HG03571 (cell line): Measurements from ENCODE around the gene ASZ1.
"Not testable (repeated sequence)": the region's sequence is repeated elsewhere in the genome, so short reads cannot be mapped to it uniquely, and the experiment has no call there.

Experiments
- ATAC-seq: cut with Tn5 transposase; IDR thresholded peaks from one replicate; pipeline ENCODE4 v1.9.1; 2021; ENCODE audit not compliant: unreplicated experiment

ASZ1 gene, protein sequence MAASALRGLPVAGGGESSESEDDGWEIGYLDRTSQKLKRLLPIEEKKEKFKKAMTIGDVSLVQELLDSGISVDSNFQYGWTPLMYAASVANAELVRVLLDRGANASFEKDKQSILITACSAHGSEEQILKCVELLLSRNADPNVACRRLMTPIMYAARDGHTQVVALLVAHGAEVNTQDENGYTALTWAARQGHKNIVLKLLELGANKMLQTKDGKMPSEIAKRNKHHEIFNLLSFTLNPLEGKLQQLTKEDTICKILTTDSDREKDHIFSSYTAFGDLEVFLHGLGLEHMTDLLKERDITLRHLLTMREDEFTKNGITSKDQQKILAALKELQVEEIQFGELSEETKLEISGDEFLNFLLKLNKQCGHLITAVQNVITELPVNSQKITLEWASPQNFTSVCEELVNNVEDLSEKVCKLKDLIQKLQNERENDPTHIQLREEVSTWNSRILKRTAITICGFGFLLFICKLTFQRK

DNA sequence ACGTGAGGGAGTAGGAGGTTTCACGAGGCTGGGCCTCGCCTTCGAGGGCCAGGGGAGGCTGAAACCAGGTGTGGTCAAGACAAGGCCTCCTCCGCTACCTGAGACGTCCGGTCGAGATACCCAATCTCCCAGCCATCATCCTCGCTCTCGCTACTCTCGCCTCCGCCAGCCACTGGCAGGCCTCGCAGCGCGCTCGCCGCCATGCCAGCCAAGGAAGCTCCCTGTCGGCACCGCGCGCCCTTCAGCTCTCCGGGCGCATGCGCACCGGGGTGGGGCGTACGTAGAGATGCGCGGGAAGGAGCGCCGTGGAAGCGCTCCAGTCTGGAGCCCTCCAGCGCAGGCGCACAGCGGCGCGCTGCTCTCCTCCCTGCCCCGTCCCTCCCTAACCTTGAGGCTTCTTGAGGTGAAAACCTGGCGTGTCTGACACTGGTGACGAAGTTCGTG is at the start of gene ASZ1:
Gene ASZ1, minus strand, starts transcription at position 236 of the 444 bp plus-strand sequence. Its CDS starts 33 bp downstream, at position 203.
- ATAC-seq, result no peak

DNA sequence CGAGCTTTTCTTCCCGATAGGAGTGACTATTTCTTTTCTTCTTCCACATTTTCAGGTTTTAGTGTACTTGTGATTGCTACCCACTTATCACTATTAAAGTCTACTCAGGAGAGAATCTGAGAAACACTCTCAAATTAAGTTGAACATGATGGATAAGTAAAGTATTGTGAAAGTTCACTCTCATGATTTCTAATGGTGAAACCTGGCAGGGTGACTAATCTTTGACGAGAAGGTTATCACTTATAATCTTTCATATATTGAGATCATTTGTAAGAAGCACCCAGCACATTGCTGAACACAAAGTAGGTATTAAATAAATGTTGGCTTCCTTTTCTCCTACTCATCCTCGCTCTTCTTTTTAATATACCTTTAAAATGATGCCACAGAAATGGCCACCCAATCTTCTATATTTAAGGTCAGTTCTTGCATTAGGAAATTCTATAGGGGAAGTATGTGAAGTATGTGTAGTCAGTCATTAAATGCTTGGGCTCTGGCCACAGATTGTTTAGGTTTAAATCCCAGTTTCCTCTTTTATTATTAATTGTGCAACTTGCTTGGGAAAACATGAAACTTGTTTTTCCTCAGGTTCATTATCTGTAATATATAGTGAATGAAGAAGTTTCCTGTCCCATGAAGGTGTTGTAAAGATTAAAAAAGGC is 49.4 kb upstream of the ASZ1 start:
- no peak for ATAC-seq

DNA sequence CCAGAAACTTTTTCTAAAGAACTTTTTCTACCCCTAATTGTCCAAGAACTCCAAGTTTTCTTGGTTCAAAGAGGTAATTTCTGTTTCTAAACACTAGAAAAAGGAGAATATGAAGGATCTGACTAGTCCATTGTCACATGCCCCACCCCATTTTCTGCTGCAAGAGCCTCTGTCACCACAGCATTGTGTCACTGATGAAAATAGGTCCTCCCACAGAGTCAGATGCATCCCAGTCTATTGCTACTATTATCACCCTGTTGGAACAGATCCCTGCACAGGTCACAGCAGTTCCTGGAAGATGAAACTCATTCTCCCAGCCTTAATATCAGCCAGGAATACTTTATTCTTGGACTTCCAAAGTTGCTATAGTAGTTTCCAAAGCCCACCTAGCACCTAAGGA is 45.0 kb upstream of the ASZ1 start:
- ATAC-seq, result no peak

DNA sequence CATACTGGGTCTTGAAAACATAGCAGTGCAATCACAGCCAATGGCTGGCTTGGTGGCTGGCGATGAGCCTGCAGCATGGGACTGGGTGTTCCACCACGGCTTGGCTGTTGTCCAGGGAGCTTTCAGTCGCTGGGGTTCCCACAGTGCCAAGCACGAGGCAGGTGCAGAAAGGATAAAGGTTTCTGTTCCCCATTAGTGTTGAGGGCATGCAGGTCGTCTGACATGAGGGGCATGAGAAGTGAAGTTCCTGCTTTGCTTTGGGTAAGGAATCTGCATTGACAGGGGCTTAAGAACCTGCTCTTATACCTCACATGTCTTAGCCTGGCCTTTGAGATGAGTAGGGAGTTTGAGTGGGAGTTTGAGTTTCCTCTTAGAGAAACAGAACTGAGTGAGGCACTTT is 43.5 kb upstream of the ASZ1 start:
- ATAC-seq, result no peak

DNA sequence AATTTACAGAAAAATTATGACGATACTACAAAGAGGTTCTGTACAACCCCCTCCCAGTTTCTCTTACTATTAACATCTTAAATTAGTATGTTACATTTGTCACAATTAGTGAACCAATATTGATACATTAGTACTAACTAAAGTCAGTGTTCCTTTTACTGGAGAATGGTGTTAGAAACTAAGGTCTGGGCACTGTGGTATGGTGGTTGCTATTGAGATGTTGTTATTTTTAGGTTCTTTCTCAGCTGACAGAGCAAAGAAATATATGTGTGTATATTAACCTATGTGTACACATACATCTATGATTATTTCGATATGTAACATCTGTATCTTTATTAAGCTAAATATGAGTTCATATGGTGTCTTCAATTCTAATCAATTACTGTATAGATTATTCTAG is 40.9 kb upstream of the ASZ1 start:
- no peak for ATAC-seq

DNA sequence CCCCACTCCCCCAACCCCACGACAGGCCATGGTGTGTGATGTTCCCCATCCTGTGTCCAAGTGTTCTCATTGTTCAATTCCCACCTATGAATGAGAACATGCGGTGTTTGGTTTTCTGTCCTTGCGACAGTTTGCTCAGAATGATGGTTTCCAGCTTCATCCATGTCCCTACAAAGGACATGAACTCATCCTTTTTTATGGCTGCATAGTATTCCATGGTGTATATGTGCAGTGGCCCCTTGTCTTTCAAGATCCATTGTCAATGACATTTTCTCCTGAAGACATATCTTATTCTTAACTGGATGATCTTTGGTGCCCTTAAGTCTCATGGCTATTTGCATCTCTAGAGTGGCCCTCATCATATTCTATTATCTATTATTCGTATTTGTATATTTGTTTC is 33.5 kb upstream of the ASZ1 start:
- not testable (repeated sequence) for ATAC-seq

DNA sequence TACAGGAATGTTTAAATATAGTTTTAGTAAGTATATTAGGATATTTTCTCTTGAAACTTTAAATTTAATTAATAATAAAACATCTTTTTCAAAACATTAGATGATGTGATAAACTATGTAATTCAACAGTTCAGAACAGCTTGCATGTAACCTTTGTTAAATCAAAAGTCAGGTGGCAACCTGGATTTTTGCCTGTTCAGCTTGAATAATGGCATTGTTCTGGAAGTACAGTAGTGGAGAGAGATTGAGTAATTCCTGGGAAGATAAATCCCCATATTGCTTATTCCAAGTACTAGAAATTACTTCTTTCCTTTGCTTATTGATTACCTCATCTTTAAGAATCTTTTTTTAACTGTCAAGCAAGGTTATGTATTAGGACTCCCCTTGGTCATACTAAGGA is 32.4 kb upstream of the ASZ1 start:
- no peak for ATAC-seq

DNA sequence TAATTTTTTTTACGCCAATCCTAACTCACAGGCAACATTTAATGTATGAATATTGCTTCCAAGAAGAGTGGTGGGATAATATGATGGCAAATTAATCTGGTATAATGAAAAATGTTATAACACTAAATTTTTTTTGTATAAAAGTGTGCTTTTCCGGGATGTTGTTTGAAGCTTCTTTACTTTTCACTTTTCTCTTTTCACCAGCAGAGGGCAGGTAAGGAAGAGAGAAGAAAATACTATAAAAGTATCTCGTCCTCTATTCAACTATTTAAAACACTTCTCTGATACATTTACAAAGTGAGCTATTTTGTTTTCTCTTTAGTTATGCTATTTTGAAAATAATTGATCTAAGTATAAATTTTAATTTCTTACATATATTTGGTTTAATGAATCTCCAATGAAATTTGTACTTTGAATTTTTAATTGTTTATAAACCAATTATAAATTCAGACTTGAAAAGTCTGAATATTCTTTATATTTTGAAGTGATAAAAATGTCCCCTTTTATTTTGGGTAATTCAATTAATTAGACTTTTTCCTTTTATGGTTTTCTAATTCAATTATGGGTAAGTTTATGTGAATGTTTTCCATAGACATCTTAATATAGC is 31.8 kb upstream of the ASZ1 start:
- ATAC-seq, result no peak

DNA sequence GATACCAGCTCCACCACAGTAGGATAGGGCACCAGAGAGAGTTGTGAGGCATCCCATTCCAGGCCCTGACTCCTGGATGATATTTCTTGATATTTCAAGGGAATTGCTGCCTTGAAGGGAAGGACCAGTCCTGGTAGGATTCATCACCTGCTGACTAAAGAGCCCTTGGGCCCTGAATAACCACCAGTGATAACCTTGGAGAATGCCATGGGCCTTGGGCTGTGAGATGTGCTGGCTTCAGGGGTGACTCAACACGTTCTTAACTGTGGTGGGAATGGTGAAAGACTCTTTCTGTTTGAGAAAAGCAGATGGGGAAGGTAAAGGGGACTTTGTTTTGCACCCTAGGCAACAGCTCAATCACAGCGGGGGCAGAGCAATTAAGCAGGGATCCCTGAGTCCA is 21.4 kb upstream of the ASZ1 start:
- no peak for ATAC-seq

DNA sequence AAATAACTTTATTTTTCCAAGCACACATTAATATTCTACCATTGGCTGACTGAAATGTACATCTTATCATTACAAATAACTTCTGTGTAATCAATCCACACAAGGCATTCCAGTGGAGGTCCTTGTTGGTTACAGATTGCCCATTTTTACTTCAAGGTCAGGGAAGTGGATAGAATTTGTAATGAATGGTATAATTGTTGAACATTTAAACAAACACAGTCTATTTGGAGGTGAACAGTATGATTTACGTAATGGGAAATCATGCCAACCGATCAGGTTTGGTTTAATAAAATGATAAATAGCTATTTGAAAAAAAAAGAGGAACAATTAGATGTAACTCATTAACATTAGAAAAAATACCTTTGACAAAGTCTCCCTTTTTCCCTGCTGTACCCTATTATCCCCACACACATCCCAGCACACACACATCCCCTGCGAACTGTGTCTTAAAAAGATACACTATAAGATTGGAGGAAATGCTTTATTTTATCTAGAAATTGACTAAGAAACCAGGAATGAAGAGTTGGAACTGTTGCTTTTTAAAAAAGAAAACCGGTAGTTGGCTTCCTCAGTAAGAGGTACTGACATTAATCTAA is 19.0 kb upstream of the ASZ1 start:
- ATAC-seq, result no peak

DNA sequence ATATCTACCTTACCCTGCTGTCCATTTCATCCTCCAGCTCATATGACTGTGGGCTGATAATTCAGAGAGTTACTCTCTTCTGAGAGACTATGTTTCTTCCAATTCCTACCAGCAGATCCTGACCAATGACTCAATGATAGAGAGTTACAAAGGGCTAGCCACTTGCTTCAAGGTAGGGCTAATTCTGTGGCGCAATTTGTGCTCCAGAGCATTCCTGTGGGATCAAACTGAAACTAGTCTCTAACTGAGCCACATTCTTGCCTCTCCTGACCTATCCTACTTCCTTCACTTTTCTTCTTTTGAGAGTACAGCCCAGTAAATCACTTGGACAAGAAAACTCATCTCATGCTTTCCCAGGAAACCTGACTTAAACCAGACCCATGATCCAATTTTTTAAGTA is 17.9 kb upstream of the ASZ1 start:
- no peak for ATAC-seq

DNA sequence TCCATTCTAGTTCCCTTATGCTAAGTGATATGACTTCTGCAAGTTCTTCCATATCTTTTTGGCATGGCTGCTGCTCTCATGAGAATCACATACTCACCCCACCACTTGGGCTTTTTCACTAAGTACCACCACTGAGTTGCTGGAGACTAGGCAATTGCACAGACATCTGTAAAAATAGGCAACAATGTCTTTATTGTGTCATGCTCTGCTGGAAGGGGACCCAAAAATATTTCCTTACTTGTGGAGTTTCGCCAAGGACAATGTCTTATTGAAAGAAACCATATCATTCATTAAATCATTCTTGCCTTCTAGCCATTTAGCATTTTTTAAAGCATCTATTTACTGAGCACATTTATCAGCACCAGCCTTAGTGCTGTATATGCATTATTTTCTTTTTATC is 17.4 kb upstream of the ASZ1 start:
- ATAC-seq, result no peak

DNA sequence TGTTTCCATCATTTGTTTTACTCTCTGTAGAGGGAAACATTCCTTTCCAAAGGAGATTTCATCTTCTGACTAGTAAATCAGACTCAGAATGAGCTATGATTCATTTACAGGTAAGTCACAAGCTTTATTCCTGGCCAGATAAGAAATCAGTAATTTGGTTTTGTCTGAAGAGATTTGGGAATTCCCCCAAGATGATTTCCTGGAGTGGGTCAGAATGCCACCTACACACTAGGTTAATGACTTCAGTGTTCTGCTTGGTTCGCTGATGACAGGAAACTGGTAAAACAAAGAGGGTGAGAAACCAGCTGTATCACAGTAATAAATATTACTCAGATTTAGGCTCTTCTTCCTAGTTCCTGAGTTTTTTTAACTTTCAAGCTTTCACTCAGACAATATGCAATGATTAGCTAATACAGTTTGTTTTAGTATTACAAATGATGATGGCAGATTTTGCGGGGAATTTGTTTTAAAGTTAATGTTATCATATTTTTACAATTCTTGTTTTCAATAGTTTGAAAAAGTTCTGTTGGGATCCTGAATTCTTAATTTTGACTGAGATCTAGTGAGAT is 8.3 kb upstream of the ASZ1 start:
- ATAC-seq, result peak; percentile 98

DNA sequence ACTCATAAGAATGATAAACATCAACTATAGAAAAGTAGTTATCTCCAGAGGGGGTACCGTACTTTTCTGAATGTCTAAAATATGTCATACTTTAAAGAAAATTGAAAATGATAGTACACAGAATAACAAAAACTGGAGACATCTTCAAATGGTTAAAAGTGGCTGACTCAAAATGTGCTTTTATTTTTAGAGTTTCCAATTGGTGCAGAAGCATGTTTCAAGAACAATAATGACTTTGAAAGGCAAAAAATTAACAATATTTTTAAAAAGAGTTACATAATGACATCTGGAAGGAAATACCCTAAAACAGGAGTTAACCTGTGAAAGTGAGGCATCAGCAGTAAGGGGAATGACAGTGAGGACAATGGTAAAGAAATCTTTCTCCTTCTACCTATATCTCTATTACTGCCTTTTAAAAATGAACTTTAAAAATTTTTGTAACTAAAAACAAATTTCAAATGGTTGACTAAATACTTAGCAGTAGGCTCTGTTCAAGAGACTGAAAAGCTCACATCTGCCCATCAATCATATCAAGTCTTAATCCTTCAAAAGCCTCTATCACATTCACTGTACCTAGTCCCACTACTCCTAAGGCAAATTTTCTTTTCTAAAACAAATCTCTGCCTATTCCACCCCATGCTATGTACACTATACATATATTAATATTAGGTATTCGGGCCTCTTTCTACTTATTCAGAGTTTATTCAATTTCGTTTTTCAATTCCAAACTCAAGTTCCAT is 3.0 kb downstream of the ASZ1 start:
- peak; percentile 76 for ATAC-seq

DNA sequence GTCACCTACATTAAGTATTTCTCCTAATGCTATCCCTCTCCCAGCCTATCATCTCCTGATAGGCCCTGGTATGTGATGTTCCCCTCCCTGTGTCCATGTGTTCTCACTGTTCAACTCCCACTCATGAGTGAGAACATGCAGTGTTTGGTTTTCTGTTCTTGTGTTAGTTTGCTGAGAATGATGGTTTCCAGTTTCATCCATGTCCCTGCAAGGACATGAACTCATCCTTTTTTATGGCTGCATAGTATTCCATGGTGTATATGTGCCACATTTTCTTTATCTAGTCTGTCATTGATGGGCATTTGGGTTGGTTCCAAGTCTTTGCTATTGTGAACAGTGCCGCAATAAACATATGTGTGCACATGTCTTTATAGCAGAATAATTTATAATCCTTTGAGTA is 12.7 kb downstream of the ASZ1 start:
- not testable (repeated sequence) for ATAC-seq

DNA sequence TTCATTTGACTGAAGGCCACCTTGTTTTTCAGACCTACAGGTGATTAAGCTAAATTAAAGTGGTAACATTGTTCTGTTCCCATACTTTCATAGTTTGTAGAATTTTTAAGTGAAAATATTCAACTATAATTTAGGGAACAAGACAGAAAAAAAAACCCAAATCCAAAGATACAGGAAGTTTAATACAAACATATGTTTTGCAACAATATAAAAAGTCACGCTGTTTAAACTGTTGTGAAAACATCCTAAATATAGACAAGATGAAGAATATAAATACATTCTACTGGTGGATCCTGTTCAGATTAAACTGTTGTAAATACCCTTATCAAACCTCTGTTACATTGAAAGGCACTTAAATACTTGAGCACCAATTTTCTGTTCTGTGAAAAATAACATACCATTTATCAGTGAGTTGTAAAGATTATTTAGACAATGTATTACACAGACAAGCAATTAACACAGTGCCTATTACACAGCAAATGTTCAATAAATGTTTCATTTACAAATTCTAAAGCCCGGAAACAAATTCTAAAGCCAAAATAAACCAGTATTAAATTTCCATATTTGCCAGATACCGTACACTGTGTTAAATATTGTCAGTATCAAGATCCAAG is 14.2 kb downstream of the ASZ1 start:
- ATAC-seq, result no peak

DNA sequence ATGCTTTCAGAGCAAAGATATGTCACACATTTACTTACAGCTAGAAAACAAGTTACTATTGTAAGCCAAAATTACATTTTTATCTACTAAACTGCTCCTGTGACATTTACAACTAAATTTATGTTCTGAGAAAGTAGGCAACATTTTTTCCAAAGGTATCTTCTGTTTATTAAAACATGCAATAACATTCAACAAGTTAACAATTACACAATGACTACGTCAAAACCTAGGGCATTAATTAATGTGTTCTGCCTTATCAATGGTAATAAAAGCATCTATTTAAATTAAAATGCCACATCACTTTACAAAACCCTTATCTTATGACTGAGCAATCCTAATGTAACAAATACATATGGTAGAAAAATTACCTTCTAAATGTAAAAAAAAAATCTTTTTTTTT is 14.9 kb downstream of the ASZ1 start:
- no peak for ATAC-seq

DNA sequence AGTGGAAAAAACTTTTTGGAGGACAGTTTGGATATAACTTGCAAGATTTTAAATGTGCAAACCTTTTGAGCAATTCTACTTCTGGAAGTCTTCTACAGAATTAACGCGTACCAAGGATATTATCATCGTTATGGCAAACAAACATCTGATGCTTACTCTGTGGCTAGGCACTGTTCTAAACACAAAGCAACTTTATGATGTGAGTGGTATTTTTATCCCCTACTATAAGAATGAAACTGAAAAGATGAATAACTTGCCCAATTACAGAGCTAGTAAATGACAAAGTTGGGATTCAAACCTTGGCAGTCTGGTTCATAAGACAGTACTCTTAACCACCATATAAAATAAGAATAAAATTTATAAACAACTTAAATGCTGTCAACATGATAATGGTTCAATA is 15.8 kb downstream of the ASZ1 start:
- ATAC-seq, result no peak

DNA sequence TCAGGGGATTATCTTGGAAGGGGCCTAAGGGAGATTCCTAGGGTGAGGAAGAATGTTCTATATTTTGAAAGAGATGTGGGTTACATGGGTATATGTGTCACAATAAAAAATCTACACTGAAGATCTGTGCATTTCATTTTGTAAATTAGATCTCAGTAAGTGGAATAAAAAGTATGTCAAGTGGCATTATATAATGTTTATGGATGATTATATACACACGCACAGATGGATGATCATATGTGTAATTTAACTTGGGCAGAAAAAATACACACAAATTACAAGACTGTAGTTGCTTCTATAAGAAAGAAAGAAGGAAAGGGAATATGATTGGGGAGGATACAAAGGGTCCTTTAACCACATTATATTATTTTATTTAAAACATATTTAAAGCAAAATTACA is 18.5 kb downstream of the ASZ1 start:
- ATAC-seq, result no peak

DNA sequence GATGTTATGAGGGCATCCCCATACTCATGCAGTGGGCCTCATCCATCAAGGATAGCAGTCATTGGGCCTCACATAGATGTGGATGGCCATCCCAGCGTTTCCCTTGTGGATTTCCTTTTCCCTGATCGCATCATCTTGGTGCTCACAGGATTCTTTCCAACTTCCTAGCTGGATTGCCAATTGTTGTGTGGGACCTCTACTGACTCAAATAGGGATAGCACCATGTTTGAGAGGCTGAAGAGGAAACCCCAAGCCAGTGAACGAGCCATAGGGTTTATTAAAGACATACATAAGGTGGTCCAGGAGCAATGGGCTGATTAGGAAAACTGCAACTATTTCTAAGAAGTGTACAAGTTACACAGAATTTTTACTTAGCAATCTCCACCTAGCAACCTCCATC is 21.8 kb downstream of the ASZ1 start:
- ATAC-seq, result no peak
